Measurements from ENCODE around the gene KCNN4. TPM values are rescaled to one million over a fixed set of nuclear protein-coding genes. Genes with fewer than 3 reads are reported as not detected.

The KCNN4 gene
- total RNA-seq, 2 donors from 2014 or later = 2.9 TPM; not detected in 1

DNA sequence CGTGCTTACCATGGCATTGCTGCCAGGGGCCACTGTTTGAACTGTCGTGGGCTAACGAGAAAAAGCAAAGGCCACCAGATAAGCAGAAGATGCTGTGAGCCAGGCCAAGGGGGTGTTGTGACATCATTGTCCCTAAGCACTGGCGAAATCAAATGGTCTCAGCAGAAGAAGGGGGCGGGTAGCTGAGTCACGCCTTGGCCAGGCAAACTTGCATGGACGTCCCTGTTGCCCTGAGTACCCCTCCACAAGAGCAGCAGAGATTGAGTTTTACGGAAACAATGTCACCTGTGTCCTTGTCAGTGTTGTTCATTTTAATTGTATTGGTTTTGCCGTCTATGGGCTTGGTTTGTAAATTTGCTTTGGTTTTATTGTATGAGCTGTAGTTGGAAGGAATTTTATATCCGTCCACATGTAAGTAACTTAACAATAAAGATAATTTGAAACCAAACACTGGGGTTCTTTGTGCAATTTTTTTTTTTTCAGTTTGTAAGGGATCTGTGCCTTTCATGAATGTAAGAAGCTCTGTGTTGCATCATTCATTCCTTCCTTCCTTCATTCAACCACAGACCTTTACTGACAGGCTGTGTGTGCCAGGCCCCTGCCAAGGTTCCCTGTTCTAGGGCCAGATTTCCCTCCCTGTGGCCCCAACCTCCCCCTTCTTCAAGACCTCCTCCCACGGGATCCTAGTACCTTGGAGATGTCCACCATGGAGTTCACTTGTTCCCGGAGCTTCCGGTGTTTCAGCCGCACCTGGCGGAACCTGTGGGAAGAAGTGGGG, 12.3 kb downstream of the KCNN4 start:
- Histone ChIP-seq H3K4me1 (no peaks in the 10 kb centered on the region), H3K27ac (no peak overlapping the region), H3K27me3 (no peaks in the 10 kb centered on the region), H3K9me3 (no peaks in the 10 kb centered on the region), H3K4me3 (no peak overlapping the region), H3K36me3 (replicated peaks in 1 of 2; ENCODE audit: insufficient read depth in 1 of 2, low read depth in 2 of 2) (no peaks in the 10 kb centered on the region)
- intact Hi-C loops (cut with DNase I) = no loop called here
- WGBS, 2 donors = 53 to 60% methylated on average over 15 of the region's 15 CpGs
- TF ChIP-seq POLR2A (IDR thresholded peaks at IDR 0.05) = no peak
- TF ChIP-seq, protein P1, sequence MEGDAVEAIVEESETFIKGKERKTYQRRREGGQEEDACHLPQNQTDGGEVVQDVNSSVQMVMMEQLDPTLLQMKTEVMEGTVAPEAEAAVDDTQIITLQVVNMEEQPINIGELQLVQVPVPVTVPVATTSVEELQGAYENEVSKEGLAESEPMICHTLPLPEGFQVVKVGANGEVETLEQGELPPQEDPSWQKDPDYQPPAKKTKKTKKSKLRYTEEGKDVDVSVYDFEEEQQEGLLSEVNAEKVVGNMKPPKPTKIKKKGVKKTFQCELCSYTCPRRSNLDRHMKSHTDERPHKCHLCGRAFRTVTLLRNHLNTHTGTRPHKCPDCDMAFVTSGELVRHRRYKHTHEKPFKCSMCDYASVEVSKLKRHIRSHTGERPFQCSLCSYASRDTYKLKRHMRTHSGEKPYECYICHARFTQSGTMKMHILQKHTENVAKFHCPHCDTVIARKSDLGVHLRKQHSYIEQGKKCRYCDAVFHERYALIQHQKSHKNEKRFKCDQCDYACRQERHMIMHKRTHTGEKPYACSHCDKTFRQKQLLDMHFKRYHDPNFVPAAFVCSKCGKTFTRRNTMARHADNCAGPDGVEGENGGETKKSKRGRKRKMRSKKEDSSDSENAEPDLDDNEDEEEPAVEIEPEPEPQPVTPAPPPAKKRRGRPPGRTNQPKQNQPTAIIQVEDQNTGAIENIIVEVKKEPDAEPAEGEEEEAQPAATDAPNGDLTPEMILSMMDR (IDR thresholded peaks at IDR 0.05) = no peak
- no peak for ATAC-seq
- DNase-seq = peak in 1 of 4 donors; percentile 62

GRCh38 chr19:43767818-43768217, 13.0 kb downstream of the KCNN4 start:
- intact Hi-C loops (cut with DNase I) = no loop called here
- TF ChIP-seq, protein P1 (IDR thresholded peaks at IDR 0.05) = no peak
- TF ChIP-seq POLR2A (IDR thresholded peaks at IDR 0.05) = no peak
- no peak for ATAC-seq
- Histone ChIP-seq H3K4me1 (no peaks in the 10 kb centered on the region), H3K4me3 (no peak overlapping the region), H3K36me3 (replicated peaks in 1 of 2; ENCODE audit: insufficient read depth in 1 of 2, low read depth in 2 of 2) (no peaks in the 10 kb centered on the region), H3K27me3 (no peaks in the 10 kb centered on the region), H3K9me3 (no peaks in the 10 kb centered on the region), H3K27ac (no peak overlapping the region)
- 33 to 69% methylated on average over 1 of the region's 1 CpG for WGBS, 2 donors
- no peak for DNase-seq

- Histone ChIP-seq H3K27ac (no peak overlapping the region), H3K4me3 (no peak overlapping the region), H3K27me3 (no peaks in the 10 kb centered on the region), H3K9me3 (no peaks in the 10 kb centered on the region), H3K4me1 (no peaks in the 10 kb centered on the region), H3K36me3 (replicated peaks in 1 of 2; ENCODE audit: insufficient read depth in 1 of 2, low read depth in 2 of 2) (no peaks in the 10 kb centered on the region)
- ATAC-seq = no peak
- no peak for DNase-seq
- TF ChIP-seq, protein P1 (IDR thresholded peaks at IDR 0.05) = no peak
- TF ChIP-seq POLR2A (IDR thresholded peaks at IDR 0.05) = no peak
- intact Hi-C loops (cut with DNase I) = no loop called here
- WGBS, 2 donors = 53 to 69% methylated on average over 3 to 7 of the region's 7 CpGs
Measured at GRCh38 chr19:43767316-43767715, 13.5 kb downstream of the KCNN4 start.

DNA sequence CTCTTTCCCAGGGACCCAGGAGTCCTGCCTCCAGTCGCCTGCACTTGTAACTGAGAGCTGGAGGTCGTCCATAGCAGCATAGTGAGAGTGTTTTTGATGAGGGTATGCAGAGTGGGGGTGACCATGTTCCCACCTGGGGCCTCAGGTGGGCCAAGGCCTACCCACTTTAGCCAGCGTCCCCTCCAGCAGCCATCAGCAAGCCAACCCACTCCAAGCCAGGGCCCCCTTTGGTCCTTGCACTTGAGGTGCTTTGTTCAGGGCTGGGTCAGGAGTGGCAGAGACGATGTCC, 14.1 kb downstream of the KCNN4 start:
- Histone ChIP-seq H3K36me3 (replicated peaks in 1 of 2; ENCODE audit: insufficient read depth in 1 of 2, low read depth in 2 of 2) (no peaks in the 10 kb centered on the region), H3K27me3 (no peaks in the 10 kb centered on the region), H3K27ac (no peak overlapping the region), H3K4me1 (no peaks in the 10 kb centered on the region), H3K4me3 (no peak overlapping the region), H3K9me3 (no peaks in the 10 kb centered on the region)
- DNase-seq (no peak), ATAC-seq (no peak)
- intact Hi-C loops (cut with DNase I) = no loop called here
- TF ChIP-seq POLR2A (IDR thresholded peaks at IDR 0.05) = no peak
- TF ChIP-seq, protein P1 (IDR thresholded peaks at IDR 0.05) = no peak
- 63 to 66% methylated on average over 2 to 4 of the region's 4 CpGs for WGBS, 2 donors
